K562 (cell line): Measurements from ENCODE around the gene GBX1. TPM values are rescaled to one million over a fixed set of nuclear protein-coding genes. Genes with fewer than 3 reads are reported as not detected.

Experiments
- ARID2 ChIP-seq: fragments of 450-650 bp; IDR thresholded peaks from 2 replicates; pipeline ENCODE4 v1.6.1; 2017; ENCODE audit warnings: antibody characterized with exemption, mild to moderate bottlenecking
- BRF2 ChIP-seq: IDR thresholded peaks from 3 replicates; pipeline ENCODE4 v1.6.1; 2011; ENCODE audit warnings: borderline replicate concordance, mild to moderate bottlenecking; ENCODE audit not compliant: insufficient read length, insufficient read depth
- HDAC8 ChIP-seq: fragments of 450-650 bp; IDR thresholded peaks from 2 replicates; pipeline ENCODE4 v1.6.1; 2016; ENCODE audit warnings: mild to moderate bottlenecking, missing genetic modification characterization, moderate library complexity, missing compliant biosample characterization
- JUND ChIP-seq, 2 experiments: IDR thresholded peaks; 2 replicates in 1 of 2; 3 replicates in 1 of 2; pipeline ENCODE4 v1.6.1; 2011; ENCODE audit warnings: borderline replicate concordance in 2 of 2, low read depth in 2 of 2, low read length in 2 of 2, improper control_type of control experiment in 1 of 2, missing biosample characterization in 1 of 2, missing genetic modification characterization in 1 of 2, missing genetic modification reagents in 1 of 2
- KDM2B ChIP-seq: fragments of 250-450 bp; sonication (Bioruptor Pico); IDR thresholded peaks from 2 replicates; pipeline ENCODE4 v1.8.0; 2021; ENCODE audit warnings: mild to moderate bottlenecking, moderate library complexity
- KDM5B ChIP-seq: fragments of 200-600 bp; sonication (generic); IDR thresholded peaks from 2 replicates; pipeline ENCODE4 v1.6.1; 2012; ENCODE audit warnings: low read depth, mild to moderate bottlenecking, moderate library complexity, low read length, control low read depth, inconsistent platforms; ENCODE audit not compliant: insufficient replicate concordance
- MYNN ChIP-seq, 2 experiments: sonication (generic); formaldehyde crosslinking in 1 of 2; IDR thresholded peaks; 2 replicates each; pipeline versions ENCODE4 v1.5.0 to v1.6.1; 2016 to 2020; ENCODE audit warnings: antibody characterized with exemption in 1 of 2, missing genetic modification reagents in 1 of 2
- NFIX ChIP-seq: fragments of 250-450 bp; sonication (Bioruptor Pico); IDR thresholded peaks from 2 replicates; pipeline ENCODE4 v1.4.0; 2020; ENCODE audit warnings: low read depth, mild to moderate bottlenecking, moderate library complexity
- NKRF ChIP-seq: fragments of 450-650 bp; IDR thresholded peaks from 2 replicates; pipeline ENCODE4 v1.6.1; 2016; ENCODE audit warnings: borderline replicate concordance
- RBFOX2 ChIP-seq: fragments of 200-400 bp; formaldehyde crosslinking; IDR thresholded peaks from 2 replicates; pipeline ENCODE4 v1.6.1; 2017; ENCODE audit warnings: low read depth, mild to moderate bottlenecking, low read length, moderate library complexity
- RBM25 ChIP-seq: fragments of 200-400 bp; formaldehyde crosslinking; IDR thresholded peaks from 2 replicates; pipeline ENCODE4 v1.6.1; 2018; ENCODE audit warnings: low read length, low read depth, moderate library complexity; ENCODE audit not compliant: severe bottlenecking
- REST ChIP-seq, 2 experiments: fragments of 450-650 bp; formaldehyde crosslinking in 1 of 2; IDR thresholded peaks; 2 replicates each; pipeline versions ENCODE4 v1.4.0 to v1.6.1; 2014 to 2020; ENCODE audit warnings: mild to moderate bottlenecking in 2 of 2, borderline replicate concordance in 1 of 2, low read depth in 1 of 2
- SP2 ChIP-seq: IDR thresholded peaks from 2 replicates; pipeline ENCODE4 v1.6.1; 2011; ENCODE audit warnings: mild to moderate bottlenecking, low read depth, low read length, moderate library complexity; ENCODE audit not compliant: poor library complexity, severe bottlenecking; ENCODE audit errors: extremely low read depth
- ZBTB1 ChIP-seq: sonication (generic); formaldehyde crosslinking; IDR thresholded peaks from 2 replicates; pipeline ENCODE4 v1.8.1; 2023; ENCODE audit warnings: missing genetic modification reagents, low read depth, mild to moderate bottlenecking, borderline replicate concordance
- polyA plus RNA-seq, 8 experiments: library from polyadenylated mRNA; depleted of rRNA in 4 of 8; stranded (reverse) in 5 of 8; unstranded in 3 of 8; fragments of >200 nt; fragmentation: Nextera tagmentation in 2 of 8; fragmentation: Illumina TruSeq in 1 of 8; extraction: Ambion mirVana in 2 of 8; extraction: Trizol in 1 of 8; gene quantifications; 2 replicates each; pipeline versions ENCODE4 v1.2.1 to v1.2.3, GENCODE V29; 2011 to 2014; ENCODE audit warnings: inconsistent platforms in 1 of 8, missing spikeins in 1 of 8
- total RNA-seq, 7 experiments: library from RNA; depleted of rRNA in 6 of 7; stranded (reverse); fragments of >200 nt in 6 of 7; fragmentation: Illumina TruSeq in 2 of 7; extraction: Trizol in 2 of 7; gene quantifications; 2 replicates each; pipeline versions ENCODE4 v1.2.1 to v1.2.3, GENCODE V29; 2011 to 2021; ENCODE audit warnings: low replicate concordance in 1 of 7

GBX1 gene
- total and polyA plus RNA-seq, 9 of the 15 experiments (the other 6 are each of a cell fraction or from before 2014, with no cell fraction given) = not detected

DNA sequence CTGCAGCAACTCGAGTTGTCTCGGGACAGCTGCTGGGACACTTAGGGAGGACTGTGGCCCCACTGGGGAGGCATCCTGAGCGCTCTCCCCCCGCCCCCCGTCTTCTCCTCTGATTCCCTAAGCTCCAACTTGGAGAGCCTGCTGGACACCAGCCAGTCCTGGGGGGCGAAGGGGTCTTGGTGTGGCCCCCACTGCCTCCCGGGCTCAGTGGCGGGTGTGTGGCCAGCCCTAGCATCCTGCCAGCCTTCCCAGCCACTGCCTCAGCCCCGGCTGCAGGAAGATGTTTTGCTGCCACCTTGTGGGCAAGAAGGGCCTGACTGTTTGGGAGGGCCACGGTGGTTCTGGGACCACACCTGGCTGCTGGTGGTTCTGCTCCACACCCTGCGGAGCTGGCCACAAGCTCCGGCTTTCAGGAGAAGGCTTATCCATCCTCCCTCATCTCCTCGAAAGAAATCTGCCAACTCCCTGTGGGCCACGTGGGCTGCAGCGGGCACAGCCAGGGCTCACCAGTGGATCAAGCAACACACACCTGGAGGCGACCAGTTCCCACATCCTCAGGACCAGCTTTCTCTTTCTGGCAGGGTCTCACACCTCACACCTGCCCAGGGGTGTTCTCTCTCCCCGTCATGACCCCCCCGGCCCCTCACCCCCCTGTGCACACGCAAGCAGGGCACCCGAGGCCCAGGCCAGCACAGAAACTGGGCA lies 56.4 kb downstream of the GBX1 start (continued):
- TF ChIP-seq REST (IDR thresholded peaks at IDR 0.05; ENCODE audit: borderline replicate concordance) (peak; percentile 88), REST (CRISPR knock-in tag; IDR thresholded peaks at IDR 0.05; ENCODE audit: low read depth) (no peak), RBFOX2 (0 out of 2 replicates have a peak, but pooled peaks have one; percentile 16), KDM5B (no peak), NFIX (no peak), JUND (IDR thresholded peaks at IDR 0.05; ENCODE audit: borderline replicate concordance, low read depth, low read length) (0 out of 2 replicates have a peak, but pooled peaks have one; percentile 45), JUND (tag; IDR thresholded peaks at IDR 0.05; ENCODE audit: borderline replicate concordance, low read depth, low read length) (no peak), NKRF (no peak), RBM25 (no peak), BRF2 (no peak), KDM2B (no peak), SP2 (no peak), ZBTB1 (CRISPR knock-in tag) (no peak), MYNN (IDR thresholded peaks at IDR 0.05) (peak; percentile 61), MYNN (CRISPR knock-in tag; IDR thresholded peaks at IDR 0.05) (no peak), HDAC8 (tag) (no peak), ARID2 (peak; percentile 49; the same call in 1 of the 2 replicates)
